GM12801 (cell line): ENCODE data around the gene ARL6IP4.

Experiments used
- CTCF ChIP-seq: IDR thresholded peaks from one replicate; pipeline ENCODE4 v1.5.1; 2011; ENCODE audit warnings: control low read depth; ENCODE audit not compliant: insufficient read length; ENCODE audit errors: extremely low read depth

ARL6IP4 gene

DNA sequence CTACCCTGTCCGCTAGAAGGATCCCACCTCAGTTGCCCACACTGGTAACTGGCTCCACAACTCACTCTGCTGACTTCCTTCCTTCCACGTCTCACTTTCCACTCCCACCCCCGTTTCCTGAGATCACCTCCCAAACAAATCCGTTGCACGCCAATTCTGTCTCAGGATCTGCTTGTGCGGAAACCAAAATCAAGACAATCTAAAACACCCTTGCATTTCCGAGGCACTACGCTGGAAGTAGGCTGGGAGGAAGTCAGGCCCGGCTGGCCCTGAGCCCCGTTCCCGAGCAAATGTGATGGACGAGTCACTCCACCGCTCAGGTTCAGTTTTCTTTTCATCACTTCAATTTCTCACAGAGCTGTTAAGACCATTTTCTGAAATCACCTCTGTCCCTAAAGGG lies 37.3 kb upstream of the ARL6IP4 start:
- no peak for TF ChIP-seq CTCF

DNA sequence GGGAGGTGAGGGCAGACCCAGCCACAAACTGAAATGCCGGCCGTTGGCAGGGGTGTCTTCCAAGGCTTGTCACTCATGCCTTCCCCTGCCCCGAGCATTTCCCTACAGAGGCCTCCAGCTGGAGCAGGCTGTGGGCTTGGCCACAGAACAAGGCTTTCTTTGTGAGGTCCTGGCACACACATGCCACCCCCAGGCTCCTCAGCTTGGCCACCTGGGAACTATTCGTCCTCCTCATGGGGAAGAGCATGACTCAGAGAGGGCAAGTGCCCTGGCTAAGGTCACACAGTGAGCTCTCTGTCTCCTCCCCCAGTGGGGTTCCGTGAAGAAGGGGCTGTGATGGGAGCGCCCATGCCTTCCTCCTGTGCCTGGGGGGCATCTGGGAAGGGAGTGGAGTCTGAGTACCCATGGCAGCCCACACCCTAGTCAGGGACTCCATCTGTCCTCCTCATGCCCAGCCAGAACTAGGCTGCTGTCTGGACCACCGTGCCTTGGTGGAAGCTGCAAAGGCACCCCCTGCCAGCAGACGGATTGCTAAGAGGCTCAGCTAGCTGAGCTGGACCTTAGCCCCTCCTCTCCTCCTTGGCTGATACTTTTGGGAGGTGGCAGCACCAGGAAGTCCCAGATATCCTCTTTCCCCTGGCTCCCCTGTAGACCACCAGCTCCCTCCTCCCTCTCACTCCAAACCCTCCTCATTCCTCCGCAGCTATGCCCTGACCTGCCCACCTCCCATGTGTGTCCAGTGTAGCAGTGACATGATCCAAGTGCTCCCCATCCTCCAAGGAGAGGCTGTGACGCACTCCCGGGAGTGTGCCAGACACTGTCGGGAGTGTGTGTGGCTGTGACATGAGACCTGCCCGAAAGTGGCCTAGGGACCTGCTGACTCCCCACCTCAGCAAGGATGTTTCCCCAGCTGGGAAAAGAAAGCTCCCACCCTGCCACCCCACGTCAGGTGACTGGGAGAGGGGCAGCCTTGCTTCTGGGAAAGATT lies 35.6 kb upstream of the ARL6IP4 start:
- TF ChIP-seq CTCF, result no peak

DNA sequence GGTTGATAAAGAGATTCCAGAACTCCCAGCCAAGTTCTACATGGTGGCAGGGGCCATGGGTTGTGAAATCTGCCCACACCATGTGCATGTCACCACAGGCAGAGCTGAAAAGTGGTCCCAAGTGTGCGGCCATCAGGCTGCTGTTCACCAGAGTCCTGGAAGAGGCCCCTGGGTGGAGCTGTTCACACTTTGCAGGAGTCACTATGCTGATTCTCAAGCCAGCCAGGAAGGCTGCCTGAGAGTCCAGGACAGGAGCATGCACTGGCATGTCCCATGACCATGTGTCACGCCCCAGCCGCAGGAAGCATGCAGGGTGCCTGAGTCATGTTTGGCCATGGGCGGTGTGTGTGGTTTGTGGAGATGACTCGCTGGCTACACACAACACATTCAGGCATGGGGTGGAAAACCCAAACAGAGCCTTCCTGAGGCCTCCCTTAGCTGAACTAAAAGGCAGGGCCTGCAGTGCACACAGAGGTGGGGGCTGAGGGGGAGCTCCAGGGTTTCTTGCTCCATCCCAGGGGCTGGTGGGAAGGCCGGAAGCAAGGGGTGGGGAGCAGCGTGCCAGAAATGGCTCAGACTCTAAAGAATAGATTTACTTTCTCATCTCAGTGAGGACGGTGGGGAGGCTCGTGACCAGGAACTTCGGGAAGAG lies 33.7 kb upstream of the ARL6IP4 start:
- TF ChIP-seq CTCF, result no peak

DNA sequence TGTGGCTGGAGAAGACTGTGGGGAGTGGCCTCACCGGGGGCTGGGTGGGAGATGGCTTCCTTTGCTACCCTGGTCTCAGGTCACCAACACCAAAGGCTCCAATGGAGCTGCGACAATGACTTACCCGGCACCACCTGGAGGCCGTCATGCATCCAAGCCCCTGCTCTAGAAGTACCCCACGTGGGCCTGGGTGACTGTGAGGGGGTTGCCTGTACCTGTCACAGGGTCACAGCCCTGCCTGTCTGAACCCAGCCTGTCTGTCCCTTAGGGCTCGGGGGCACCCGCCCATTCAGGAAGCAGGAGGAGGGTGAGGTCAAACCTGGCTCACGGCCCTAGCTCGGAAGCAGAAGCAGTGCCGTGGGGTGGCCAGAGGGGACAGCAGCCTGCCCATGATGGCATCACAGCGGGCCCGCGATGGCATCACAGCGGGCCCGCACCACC lies 33.1 kb upstream of the ARL6IP4 start:
- no peak for TF ChIP-seq CTCF

- TF ChIP-seq CTCF, result no peak
Measured at GRCh38 chr12:122948605-122949004, 31.9 kb upstream of the ARL6IP4 start.

DNA sequence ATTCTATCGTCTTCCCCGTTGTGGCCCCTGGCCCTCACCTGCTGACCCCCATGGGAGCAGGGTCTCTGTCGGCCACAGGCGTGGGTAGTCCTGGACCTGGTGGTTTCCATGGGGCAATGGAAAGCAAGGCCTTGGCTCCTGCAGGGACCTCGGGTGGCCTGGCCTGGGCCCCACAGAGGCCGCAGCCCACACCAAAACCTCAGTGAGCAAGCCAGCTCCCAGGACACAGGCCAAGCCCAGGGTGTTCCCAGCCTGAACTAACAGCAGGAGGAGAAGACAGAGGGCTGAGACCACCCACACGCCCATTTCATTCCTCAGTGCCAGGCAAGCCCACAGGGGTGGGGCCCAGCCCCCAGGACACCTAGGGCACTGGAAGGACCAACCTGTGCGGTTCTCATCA lies 31.1 kb upstream of the ARL6IP4 start:
- no peak for TF ChIP-seq CTCF

DNA sequence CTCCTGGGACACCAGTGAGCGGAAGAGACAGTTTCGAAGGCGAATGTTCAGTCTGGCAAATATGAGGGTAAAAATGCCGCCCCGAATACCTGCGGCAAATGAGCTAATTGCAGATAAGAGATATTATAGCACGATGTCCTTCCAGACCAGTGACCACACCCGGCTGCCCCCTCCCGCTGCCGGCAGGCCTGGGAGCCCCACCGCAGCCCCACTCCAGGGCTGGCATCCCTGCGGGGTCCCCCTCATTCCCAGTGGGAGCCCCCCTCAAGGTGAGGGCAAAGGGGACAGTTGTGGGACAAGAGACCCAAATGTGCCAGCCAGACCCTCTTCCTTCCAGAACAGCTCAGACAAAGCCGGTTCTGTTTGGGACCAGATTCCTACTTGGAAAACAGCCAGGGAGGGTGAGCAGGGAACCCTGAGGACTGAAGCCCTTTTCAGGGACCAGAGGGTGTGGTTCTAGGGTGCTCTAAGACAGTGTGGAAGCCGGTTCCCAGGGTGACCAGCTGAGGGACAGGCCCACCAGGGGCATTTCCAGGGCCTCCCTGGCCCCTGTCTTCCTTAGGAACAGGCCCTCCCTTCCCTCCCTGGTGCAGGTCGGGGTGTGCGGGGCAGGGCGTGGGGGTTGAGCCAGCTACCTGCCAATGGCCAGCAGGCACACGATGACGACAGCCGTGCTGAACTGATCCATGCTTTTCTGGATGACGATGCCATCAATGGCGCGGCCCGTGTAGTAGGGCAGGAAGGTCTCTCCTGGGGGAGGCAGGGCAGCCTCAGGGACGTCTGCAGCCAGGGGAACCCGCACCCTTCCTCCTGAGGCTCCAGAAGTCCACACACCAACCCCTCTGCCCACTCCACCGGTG lies 30.4 kb upstream of the ARL6IP4 start:
- no peak for TF ChIP-seq CTCF
